GM23248 (cell line): ENCODE data around the gene CREB5.

Experiments
- EZH2 ChIP-seq: fragments of 200-600 bp; sonication (generic); IDR thresholded peaks from 2 replicates; pipeline ENCODE4 v1.6.1; 2018; ENCODE audit warnings: antibody characterized with exemption, mild to moderate bottlenecking; ENCODE audit not compliant: insufficient read depth, poor library complexity, severe bottlenecking
- EZH2phosphoT487 ChIP-seq: fragments of 200-600 bp; sonication (generic); IDR thresholded peaks from 2 replicates; pipeline ENCODE4 v1.6.1; 2018; ENCODE audit warnings: antibody characterized with exemption, moderate library complexity, mild to moderate bottlenecking, low read depth; ENCODE audit not compliant: insufficient read depth

- TF ChIP-seq EZH2: no peak
- no peak for TF ChIP-seq EZH2phosphoT487
Measured at GRCh38 chr7:28677668-28678067, 265.4 kb downstream of the CREB5 start.
